ENCODE results near the gene RNF157.

RNF157 gene

DNA sequence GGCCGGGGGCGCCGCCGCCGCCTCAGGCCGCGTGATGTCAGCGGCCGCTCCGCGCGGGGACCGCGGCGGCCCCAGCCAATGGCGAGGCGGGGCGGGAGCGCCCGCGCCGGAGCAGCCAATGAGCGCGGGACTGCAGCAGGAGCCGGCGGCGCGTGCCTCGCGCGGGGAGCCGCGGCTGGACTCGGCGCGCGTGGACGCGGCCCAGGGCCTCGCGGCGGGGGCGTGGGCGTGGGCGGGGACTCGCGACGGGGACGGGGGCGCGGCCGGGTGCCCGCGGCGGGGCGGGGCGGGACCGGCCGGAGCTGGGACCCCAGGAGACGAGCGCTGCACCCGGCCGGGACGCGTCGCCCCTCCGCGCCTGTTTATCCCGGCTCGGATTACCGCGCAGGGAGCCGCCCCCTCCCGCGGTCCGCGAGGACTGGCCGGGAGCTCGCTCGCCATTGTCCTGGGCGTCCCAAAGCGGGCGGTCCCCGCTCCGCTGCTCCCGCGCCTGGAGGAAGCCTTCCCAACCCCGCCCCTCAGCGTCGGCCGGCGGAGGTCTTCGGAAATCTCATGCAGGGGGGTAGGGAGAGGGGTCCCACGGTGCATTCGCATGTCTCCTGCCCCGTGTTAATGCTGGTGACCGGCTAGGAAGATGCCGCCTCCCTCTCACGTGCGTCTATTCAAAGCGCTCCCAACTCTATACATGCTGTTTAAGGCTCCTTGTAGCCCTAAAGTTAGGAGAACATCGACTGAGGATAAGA, at the start of gene RNF157:
Gene RNF157 (minus strand): TSS at position 33 of the 743 bp plus-strand sequence. CDS start 253 bp downstream, outside the sequence.
- DNase-seq (peak; percentile 64), ATAC-seq (peak; percentile 92)

DNA sequence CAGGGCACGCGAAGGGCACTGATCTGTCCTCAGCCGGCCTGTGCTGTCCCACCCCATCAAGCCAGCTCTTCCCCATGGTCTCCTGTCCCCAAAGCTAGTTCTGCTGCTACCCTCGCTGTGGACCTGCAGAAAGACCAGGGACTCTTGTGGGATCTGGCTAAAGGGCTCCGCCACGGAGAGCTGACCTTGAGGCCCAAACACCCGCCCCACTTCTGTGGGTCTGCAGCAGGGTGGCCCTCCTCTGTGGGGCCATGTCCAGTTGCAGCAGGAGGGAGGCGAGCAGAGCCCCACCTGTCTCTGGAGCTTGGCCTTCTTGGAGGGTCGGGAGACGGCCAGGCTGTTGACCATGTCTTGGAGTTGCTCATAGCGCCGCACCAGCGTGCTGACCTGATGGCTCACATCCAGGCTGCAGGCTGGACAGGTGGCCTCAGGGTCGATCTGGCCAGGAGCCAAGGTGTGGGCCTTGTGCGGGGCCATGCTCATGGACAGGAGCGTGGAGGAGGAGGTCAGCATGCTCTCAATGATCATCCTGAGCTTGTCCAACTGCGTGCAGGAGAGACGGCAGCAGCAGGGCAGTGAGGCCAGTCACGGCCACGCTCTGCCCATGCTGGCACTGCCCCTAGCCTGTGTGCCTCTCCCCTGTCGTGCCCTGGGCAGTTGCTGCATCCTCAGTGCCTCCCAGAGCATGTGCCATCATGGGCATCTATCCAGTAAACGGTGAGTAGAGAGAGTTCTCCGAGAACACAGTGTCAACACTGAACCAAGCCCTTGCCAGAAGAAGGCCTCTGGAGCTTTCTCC, 41.5 kb upstream of the RNF157 start:
- DNase-seq (no peak), ATAC-seq (no peak)

DNA sequence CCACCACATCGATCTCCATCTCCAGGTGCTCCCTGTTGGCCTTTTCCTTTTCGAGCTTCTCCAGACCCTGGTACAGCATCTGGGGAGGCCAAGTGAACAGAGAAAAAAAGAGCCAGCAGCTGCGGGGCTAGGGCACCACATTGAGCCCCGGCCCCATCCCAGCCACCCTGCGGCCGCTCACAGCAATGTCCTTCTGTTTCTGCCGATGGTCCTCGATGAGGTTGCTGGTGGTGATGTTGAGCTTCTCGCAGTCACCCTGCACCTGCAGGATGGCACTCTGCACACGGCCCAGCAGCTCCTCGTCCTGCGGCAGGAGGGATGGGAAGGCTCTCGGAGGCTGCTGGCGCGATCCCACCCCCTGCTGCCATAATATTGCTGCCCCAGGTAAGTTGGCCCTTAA, 40.4 kb upstream of the RNF157 start:
- DNase-seq (no peak), ATAC-seq (no peak)

DNA sequence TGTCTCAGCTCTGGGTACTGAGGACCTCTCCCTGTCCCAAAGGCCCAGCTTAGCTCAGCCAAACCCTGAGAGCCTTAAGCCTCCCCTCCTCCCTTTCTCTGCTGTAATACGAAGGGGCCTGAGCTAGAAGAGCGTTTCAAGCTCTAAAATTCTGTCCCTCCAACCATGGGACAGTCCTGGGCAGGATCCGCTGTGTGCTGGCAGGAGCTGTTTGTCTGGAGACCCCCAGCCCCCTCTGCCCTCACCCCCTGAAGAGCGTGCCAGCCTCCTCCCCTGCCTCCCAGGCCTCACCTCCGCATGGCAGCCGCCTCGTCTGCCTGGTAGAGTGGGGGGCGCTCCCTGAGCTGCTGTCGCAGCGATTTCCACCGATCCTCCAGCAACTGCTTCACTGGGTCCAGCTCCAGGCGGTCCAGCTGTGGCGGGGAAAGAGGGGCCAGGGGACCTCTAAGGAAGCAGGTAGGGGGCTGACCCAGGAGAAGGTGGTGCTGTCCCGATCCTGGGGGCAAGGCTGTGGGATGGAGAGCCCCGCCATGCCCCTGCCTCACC, 39.5 kb upstream of the RNF157 start:
- DNase-seq (no peak), ATAC-seq (no peak)

DNA sequence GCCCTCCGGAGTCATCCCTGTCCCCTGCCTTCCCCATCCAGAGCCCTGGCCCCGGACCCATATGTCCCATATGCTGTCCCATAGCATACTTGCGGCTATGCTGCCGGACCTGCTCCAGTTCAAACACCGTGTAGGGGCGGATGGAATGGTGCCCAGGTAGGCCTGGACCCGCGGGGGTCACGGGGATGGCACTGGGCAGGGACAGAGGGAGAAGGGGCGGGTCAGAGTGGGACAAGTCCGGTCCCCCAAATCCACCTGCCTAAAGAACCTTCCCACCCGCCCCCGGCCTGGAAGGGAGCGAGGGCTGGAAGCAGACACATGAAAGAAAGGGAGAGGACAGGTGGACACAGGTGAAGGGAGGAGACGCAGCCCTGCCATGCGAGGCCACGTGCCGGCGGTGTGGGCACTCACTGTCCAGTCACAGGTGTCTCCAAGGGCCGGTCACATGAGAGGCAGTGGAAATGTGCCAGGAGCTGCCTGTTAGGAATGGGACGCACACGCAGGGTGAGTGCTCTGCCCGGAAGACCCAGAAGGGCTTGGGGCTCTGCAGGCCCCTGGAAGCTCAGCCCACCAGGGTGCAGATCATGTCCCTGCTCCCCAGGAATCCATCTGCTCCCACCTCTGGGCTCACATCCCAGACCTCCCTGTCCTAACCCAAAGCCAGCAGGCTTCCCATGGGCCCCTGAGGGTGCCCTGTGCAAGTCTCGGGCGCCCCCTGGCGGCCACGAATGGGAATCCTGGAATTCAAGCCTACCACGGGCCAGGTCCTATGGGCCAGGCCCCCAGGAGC, 38.9 kb upstream of the RNF157 start:
- ATAC-seq (peak; percentile 80), DNase-seq (peak; percentile 90)

DNA sequence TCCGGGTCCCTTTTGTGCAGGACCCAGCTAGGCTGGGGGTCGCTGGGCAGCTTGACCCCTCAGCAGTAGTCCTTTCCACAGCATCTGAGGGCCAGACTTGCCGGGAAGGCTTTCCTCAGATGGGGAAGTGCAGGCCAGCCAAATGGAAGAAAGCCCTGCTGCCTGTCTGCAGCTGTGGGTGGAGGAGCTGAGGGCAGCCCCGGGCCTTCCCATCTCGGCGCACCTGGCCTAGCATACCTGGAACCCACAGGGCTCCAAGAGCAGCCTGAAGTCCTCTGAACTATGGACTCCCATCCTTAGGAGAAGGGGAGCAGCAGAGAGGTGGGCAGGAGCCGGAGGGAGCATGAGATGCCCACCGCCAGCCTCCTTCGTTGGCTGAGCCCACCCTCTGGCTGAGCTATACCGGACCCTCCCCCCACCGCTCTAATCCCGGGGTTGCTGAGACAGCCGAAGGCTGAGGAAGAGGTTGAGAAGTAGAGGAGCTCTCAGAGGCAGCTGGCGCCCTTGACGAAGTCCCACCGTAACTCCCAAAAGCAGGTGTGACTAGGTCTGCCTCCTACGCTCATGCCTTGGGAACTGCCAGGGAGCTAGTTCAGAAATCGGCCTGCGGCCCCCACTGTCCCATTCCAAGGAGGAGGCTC, 38.1 kb upstream of the RNF157 start:
- ATAC-seq = no peak
- no peak for DNase-seq

DNA sequence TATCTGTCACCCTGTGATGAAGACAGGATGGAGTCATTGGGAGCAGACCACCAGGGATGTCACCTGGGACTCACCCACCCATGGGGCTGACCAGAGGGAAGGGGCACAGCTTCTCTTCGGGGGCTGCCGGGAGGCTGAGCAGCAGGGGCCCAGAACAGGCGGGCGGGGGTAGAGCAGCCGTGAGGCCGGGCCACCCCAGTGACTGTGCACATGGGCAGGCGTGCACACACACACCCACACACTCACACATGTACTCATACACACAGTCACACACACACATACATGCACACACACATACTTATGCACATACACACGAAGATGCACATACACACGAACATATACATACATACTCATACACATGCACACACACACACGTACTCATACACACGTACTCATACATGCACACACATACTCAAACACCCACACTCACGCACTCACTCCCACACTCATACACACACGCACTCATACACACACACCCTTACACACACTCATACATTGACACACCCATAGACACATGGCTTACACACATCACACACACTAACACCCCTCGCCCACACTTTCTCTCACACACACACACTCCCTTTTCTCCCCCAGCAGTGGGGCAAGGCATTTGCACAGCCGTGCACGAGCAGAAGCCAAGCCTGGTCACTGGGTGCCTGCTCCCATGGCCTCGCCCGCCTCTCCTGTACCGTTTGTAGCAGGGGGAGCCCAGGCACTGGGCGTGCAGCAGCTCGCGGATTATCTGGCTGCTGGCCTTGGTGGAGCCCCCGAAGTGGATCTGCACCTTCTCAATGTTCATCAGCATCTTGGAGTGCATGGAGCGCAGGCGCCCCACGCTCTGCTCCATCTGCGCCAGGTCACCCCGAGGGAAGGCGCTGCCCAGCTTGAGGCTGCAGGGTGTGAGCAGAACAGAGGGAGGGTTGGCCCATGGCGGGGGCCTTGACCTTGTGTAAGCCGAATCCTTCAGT, 37.3 kb upstream of the RNF157 start:
- DNase-seq (no peak), ATAC-seq (no peak)

DNA sequence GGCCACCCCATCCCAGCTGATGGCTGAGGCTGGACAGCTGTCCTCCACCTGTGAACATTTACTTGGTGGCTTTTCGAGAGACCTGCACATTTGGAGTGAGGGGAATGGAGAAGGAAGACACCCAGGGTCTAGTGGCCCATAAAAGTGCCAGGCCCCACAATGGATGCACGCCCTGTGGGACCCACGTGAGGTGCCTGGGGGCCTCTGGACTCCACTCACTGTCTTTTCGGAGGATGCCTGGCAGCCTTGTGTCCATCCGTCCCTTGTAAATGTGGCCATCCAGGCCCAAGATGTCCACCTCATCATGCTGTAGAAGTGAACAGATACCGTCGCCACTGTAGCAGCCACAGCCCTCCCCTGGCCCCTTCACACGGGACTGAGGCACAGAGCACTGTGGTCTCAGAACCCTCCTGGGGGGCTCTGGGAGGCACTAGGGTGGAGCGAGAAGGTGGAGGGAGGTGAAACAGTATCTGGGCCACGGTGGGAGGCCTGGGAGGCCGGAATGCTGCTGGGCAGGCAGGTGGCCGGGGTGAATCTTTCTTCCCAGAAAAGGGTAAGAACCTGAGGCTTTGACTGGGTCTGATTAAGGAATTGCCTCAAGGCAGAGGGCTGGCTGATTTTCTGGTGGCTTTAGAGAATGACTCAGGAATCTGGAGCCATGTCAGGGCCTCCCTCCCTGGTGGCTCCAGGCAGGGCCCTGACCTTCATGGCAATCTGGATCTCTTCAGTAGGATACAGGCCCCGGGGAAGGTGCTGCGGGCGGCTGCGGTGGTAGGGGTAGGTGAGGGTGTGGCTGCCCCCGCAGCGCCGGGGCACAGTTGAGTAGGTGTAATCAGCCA, 36.4 kb upstream of the RNF157 start:
- no peak for DNase-seq
- ATAC-seq = no peak

DNA sequence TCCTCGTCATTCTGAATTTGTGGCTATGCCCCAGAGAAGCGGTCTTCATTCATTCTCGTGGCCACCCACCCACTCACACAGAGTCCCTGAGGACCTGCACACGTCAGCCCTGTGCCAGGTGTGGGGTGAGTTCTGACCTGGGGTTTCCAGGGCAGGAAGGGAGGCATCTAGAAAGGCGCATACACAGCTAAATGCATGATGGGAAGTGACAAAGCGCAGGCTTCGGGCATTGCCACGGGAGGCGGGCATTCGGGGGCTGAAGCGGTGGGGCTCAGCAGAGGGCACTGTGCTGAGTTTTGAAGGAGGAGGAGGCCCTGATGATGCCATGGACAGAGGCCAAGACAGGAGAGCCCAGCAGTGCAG, 35.8 kb upstream of the RNF157 start:
- DNase-seq = peak; percentile 39
- no peak for ATAC-seq

DNA sequence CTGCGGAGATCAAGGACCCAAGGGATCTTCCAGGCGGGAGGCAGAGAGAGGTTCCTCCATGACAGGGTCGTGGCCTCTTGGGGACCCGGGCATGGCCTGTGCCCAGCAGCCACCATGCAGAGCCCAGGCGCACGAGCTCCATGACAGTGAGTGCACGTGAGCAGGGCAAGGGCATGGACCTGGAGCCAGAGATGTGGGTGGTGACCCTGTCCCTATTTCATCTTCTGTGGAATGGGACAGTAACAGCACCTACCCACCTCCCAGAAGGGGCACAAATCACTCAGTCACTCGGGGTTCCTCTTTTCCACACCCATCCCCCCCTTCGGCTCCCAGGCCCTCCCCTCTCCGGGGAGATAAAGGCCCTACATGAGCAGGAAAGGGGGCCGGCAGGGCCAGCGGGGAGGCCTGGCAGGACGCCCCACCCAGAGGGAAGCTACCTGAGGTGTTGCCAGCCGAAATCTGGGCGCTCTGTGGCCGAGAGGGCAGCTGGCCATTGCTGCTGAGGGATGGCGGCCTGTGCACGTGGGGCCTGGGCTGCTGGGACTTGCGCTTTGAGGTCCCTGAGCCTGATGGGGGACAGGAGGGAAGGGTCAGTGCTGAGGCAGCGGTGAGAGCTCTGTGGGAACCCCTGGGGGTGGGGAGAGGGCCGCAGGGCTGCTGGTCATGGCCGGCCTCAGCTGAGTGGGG, 35.2 kb upstream of the RNF157 start:
- no peak for ATAC-seq

DNA sequence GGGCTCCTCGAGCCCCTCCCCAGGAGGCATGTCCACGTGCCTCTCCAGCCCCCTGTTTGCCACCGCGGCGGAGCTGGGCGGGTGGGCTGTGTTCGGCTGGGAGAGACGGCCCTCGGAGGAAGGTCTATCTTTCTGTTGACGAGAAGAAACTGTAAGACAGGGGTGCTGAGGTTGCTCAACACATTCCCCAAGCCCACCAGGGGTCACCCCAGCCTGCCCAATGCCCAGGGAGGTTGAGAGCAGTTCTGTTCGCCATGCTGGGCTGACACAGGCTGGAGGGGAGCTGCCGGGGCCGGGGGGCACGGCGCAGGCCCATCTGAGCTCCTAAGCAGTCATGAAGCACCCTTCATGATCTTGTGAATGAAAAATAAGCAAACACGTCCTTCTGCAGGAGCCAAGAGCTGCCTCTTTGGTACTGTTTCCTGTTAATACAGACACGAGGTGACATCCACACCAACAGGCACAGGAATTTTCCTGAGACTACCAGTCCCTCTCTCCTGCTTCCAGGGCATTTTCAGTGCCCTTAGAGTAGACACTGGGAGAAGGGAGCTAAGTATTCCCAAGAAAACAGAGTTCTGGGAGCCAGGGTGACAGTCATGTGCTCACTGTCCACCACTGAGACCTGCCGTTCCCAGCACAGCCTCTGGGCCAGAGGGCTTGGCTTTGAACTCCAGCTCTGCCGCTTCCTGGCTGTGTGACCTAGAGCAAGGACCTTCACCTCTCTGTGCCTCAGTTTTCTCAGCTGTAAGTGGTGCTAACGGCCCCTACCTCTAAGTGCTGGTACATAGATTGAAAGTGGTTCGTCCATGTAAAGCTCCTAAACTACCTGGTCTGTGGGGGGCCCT, 34.0 kb upstream of the RNF157 start:
- no peak for ATAC-seq

More for the DNA sequence above, 35.2 kb upstream of the RNF157 start:
- DNase-seq = no peak

DNA sequence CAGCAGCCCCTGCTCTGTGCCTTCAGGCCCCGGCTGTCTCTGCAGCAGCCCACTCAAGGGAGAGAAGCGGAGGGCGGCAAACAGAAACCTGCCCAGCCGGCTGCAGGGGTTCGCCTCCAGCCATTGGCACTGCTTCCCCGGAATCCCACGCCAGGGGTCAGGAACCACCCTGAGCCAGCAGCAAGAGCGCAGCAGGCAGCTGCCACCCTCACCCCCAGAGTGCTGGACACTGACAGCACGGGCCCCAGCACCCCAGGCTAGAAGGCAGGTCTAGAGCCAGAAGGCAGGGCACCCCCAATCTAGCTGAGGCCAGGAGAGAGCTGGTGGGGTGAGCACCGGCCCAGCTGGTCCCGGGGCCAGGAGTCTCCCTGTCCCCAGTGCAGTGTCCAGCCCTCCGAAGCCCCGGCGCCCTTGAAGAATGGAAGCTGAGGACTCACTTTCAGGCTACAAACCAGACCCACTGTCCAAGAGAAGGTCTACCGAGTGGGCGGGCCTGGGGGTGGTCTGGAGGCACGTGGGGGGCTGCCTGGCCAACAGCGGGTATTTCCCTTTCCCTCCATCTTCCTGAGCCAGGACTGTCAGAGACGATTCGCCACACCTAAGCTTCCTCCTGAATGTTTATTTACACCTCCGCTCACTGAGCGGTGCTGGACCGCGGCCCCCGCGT, 33.3 kb upstream of the RNF157 start:
- no peak for ATAC-seq
- peak; percentile 25 for DNase-seq

More for the DNA sequence above, 34.0 kb upstream of the RNF157 start:
- peak; percentile 17 for DNase-seq

DNA sequence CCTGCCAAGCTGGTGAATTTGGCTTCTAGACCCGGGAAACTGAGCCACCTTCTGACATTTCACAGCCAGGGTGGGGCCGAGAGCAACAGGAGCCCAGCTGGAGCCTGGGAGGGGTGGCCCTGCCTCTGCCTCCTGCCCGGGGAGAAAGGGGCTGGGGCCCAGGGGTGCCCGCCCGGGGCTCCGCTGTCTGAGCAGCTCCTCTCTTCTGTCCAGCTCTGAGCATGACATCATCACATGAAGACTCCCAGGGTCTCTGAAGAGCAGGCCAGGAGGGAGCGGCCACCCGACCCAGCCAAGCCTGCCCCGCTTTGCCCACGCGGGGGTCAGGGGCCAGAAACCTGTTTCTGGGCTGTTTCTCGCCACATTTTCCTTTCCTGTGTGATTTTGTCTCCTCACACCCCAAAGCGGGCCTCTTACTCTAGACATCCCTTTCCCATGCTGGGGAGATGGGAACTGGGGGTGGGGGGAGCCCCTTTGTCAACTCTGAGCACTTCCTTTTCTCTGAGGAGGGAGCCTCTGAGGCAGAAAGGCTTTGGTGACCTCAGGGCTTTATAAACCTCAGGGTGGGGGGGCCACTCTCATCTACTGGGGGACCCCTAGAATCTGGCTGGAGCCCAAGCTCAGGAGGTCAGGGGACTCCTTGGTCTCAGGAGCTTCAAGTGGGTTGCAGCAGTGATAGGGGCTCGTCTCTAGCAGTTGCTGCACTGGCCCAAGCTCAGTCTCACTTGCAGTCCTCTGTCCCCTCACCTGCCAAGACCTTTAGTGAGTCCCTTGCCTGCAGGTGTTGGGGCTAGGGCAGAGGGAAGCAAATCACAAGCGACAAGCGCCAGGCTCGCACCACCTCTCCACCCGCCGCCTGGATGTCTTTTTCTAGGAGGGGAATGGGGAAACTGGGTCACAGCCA, 32.5 kb upstream of the RNF157 start:
- DNase-seq = peak; percentile 82

DNA sequence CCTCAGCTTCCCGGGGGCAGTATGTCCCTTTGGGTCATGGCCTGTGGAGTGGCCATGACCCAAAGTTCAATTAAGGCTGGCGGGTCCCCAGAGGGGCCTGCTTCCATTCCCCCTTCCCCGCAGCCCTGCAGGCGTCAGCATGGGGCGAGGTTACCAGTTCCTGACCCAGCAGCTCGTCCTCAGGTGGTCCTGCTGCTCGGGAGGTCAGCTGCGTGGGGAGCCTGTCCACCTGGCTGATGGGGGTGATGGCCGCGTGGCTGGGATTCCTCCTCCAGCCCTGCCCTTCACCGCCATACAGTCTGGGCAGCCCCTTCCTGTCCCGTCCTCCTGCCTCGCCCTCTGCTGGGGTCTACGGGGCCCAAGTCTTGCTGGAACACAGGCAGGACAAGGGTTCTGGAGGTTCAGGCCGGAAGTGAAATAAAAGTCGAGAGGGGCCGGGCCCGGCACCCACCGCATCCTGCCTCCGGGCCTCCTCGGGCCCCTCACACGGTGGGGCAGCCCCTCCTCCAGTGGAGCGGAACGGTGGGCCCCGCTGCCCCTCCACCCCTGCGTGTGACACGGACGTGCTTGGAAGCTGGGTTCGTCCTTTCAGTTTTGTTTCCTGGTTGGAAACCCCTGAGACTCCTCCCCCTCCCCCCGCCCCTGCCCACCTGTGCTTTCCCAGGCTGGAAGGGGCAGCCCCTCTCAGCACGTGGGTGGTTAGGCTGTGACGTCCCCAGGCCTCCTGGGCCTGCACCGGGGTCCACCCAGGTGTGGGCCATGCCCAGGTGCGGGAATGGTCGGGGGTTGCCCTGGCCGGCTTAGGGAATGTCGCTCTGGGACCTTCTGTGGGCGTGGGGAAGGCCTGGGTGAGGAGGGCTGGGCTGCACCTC, 31.6 kb upstream of the RNF157 start:
- peak; percentile 67 for ATAC-seq
- DNase-seq = peak; percentile 95

More for the DNA sequence above, 32.5 kb upstream of the RNF157 start:
- ATAC-seq = peak; percentile 45
